ENCODE measurements around the gene EFCAB9.

EFCAB9 gene

GRCh38 chr5:172169216-172169615 is 24.8 kb upstream of the EFCAB9 start:
- no peak for TF ChIP-seq FOXP2 (optimal IDR thresholded peaks at IDR 0.05; ENCODE audit: borderline replicate concordance, extremely low read depth, extremely low read length, insufficient read depth)
- no peak for TF ChIP-seq POLR2AphosphoS5 (IDR thresholded peaks at IDR 0.05; ENCODE audit: low read depth, low read length)
- no peak for TF ChIP-seq SIN3A (IDR thresholded peaks at IDR 0.05; ENCODE audit: borderline replicate concordance, insufficient read depth, low read length)
- no peak for TF ChIP-seq TAF1 (IDR thresholded peaks at IDR 0.05; ENCODE audit: borderline replicate concordance, insufficient read depth, low read length)
- TF ChIP-seq REST (IDR thresholded peaks at IDR 0.05; ENCODE audit: insufficient read depth in 1 of 2, low read depth in 2 of 2, low read length in 2 of 2): no peak

GRCh38 chr5:172170251-172170701 is 23.7 kb upstream of the EFCAB9 start:
- no peak for TF ChIP-seq FOXP2 (optimal IDR thresholded peaks at IDR 0.05; ENCODE audit: borderline replicate concordance, extremely low read depth, extremely low read length, insufficient read depth)
- no peak for TF ChIP-seq TAF1 (IDR thresholded peaks at IDR 0.05; ENCODE audit: borderline replicate concordance, insufficient read depth, low read length)
- TF ChIP-seq SIN3A (IDR thresholded peaks at IDR 0.05; ENCODE audit: borderline replicate concordance, insufficient read depth, low read length): no peak

- TF ChIP-seq TAF1 (IDR thresholded peaks at IDR 0.05; ENCODE audit: borderline replicate concordance, insufficient read depth, low read length) (no peak), FOXP2 (optimal IDR thresholded peaks at IDR 0.05; ENCODE audit: borderline replicate concordance, extremely low read depth, extremely low read length, insufficient read depth) (no peak), POLR2AphosphoS5 (IDR thresholded peaks at IDR 0.05; ENCODE audit: low read depth, low read length) (no peak), REST (IDR thresholded peaks at IDR 0.05; ENCODE audit: insufficient read depth in 1 of 2, low read depth in 2 of 2, low read length in 2 of 2) (no peak), SIN3A (IDR thresholded peaks at IDR 0.05; ENCODE audit: borderline replicate concordance, insufficient read depth, low read length) (no peak)
Observed at GRCh38 chr5:172171118-172171517, 22.9 kb upstream of the EFCAB9 start.

- no peak for TF ChIP-seq SIN3A (IDR thresholded peaks at IDR 0.05; ENCODE audit: borderline replicate concordance, insufficient read depth, low read length)
- no peak for TF ChIP-seq POLR2AphosphoS5 (IDR thresholded peaks at IDR 0.05; ENCODE audit: low read depth, low read length)
- TF ChIP-seq TAF1 (IDR thresholded peaks at IDR 0.05; ENCODE audit: borderline replicate concordance, insufficient read depth, low read length): no peak
- TF ChIP-seq REST (IDR thresholded peaks at IDR 0.05; ENCODE audit: insufficient read depth in 1 of 2, low read depth in 2 of 2, low read length in 2 of 2): no peak
- TF ChIP-seq FOXP2 (optimal IDR thresholded peaks at IDR 0.05; ENCODE audit: borderline replicate concordance, extremely low read depth, extremely low read length, insufficient read depth): no peak
Observed at GRCh38 chr5:172172912-172173563, 20.9 kb upstream of the EFCAB9 start.

- no peak for TF ChIP-seq TAF1 (IDR thresholded peaks at IDR 0.05; ENCODE audit: borderline replicate concordance, insufficient read depth, low read length)
- TF ChIP-seq REST (IDR thresholded peaks at IDR 0.05; ENCODE audit: insufficient read depth in 1 of 2, low read depth in 2 of 2, low read length in 2 of 2): no peak
- TF ChIP-seq POLR2AphosphoS5 (IDR thresholded peaks at IDR 0.05; ENCODE audit: low read depth, low read length): no peak
- no peak for TF ChIP-seq SIN3A (IDR thresholded peaks at IDR 0.05; ENCODE audit: borderline replicate concordance, insufficient read depth, low read length)
- TF ChIP-seq FOXP2 (optimal IDR thresholded peaks at IDR 0.05; ENCODE audit: borderline replicate concordance, extremely low read depth, extremely low read length, insufficient read depth): no peak
Observed at GRCh38 chr5:172173564-172174153, 20.3 kb upstream of the EFCAB9 start.

Measured in PFSK-1 (cell line).